Measurements from ENCODE around the gene PRRG3.

PRRG3 gene

DNA sequence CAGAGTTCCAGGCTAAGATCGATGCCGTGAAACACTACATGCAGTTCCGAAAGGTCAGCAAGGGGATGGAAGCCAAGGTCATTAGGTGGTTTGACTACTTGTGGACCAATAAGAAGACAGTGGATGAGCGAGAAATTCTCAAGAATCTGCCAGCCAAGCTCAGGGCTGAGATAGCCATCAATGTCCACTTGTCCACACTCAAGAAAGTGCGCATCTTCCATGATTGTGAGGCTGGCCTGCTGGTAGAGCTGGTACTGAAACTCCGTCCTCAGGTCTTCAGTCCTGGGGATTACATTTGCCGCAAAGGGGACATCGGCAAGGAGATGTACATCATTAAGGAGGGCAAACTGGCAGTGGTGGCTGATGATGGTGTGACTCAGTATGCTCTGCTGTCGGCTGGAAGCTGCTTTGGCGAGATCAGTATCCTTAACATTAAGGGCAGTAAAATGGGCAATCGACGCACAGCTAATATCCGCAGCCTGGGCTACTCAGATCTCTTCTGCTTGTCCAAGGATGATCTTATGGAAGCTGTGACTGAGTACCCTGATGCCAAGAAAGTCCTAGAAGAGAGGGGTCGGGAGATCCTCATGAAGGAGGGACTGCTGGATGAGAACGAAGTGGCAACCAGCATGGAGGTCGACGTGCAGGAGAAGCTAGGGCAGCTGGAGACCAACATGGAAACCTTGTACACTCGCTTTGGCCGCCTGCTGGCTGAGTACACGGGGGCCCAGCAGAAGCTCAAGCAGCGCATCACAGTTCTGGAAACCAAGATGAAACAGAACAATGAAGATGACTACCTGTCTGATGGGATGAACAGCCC, 48.6 kb downstream of the PRRG3 start:
- no peak for DNase-seq (ENCODE audit: low spot score)

GRCh38 chrX:151745651-151746050, 50.4 kb downstream of the PRRG3 start:
- no peak for DNase-seq (ENCODE audit: low spot score)

GRCh38 chrX:151746502-151746901, 51.2 kb downstream of the PRRG3 start:
- DNase-seq (ENCODE audit: low spot score), result no peak

DNA sequence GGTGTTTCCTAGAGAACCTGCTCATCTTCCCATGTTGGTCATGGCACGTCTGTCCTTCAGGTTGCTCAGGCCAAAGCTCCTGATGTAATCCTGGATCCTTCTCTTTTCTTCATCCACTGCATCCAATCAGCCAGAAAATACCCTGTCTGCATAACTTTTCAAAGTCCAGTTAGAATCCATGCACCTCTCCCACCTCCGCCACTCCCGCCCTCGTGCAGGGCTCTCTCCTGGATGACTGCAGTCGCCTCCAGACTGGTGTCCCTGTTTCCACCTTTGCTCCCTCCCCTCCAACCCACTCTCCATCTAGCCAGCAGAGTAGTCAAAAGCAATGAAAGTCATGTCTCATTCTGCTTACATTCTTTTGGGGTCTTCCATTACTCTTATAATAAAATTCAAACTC, 55.3 kb downstream of the PRRG3 start:
- DNase-seq (ENCODE audit: low spot score), result no peak

GRCh38 chrX:151752847-151753246, 57.6 kb downstream of the PRRG3 start:
- no peak for DNase-seq (ENCODE audit: low spot score)

DNA sequence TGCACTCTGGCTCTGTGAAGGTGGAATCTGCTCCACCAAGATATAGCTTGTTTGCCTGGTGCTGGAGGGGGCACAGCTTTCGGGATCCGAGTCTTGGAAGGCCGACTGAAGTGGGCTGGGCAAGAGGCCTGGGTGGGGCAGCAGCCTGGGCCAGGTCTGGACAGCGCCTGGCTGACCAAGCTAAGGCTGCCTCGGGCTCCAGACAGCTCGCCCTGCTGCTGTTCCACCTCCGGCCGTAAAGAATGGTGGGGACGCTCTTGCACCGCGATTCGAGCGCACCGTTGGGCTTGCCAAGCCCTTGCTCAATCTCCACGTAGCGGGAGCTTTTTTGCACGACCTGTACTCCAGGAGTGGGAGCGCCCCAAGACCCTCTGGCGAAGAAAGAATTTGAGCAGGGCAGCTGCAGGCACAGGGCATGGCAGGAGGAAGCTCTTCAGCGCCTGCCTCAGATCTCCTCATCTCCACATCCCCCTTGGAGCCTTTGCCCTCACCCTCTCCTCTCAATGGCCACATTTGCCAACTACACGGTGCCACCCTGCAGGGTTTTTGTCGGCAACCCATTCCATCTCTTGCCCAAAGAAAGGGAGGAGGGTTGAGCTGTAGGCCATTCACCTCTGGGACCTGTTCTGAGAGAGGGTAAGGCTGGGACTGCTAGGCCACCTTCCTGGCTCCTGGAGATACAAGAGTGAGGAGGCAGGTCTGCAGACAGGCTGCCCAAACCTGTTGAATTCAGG, 58.2 kb downstream of the PRRG3 start:
- DNase-seq (ENCODE audit: low spot score), result no peak

GRCh38 chrX:151754047-151754429, 58.8 kb downstream of the PRRG3 start:
- DNase-seq (ENCODE audit: low spot score), result no peak

- no peak for DNase-seq (ENCODE audit: low spot score)
These were observed 59.5 kb downstream of the PRRG3 start for GRCh38 chrX:151754641-151755215.
